Measurements from ENCODE around the gene LCN2. TPM values are rescaled to one million over a fixed set of nuclear protein-coding genes. Genes with fewer than 3 reads are reported as not detected.

The LCN2 gene
- total RNA-seq, 1 experiment from 2014 or later, result 1.3 TPM

DNA sequence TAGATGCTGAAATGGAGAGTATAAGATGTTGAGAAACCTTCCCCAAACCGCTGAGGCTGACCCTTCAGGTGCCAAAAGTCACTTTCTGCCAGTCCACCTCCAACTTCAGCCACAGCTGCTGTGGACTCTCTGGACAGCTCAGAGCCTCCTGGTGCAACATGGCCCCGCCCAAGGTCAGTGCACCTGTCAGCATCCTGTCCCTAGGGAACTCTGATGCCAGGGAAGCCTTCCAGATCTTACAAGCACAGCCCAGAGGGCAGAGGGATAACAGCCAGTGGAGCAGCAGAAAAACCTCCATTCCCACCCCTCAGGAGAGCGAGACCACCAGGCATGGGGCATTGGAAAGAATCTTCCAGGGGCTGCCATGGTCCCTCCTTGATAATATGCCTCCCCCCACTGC lies 11.3 kb upstream of the LCN2 start (continued):
- no peak for TF ChIP-seq GRHL2 (CRISPR knock-in tag; IDR thresholded peaks at IDR 0.05; ENCODE audit: insufficient replicate concordance, severe bottlenecking)
- no peak for TF ChIP-seq CREB1 (CRISPR knock-in tag; IDR thresholded peaks at IDR 0.05)
- TF ChIP-seq, protein P1, sequence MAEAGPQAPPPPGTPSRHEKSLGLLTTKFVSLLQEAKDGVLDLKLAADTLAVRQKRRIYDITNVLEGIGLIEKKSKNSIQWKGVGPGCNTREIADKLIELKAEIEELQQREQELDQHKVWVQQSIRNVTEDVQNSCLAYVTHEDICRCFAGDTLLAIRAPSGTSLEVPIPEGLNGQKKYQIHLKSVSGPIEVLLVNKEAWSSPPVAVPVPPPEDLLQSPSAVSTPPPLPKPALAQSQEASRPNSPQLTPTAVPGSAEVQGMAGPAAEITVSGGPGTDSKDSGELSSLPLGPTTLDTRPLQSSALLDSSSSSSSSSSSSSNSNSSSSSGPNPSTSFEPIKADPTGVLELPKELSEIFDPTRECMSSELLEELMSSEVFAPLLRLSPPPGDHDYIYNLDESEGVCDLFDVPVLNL (CRISPR knock-in tag; IDR thresholded peaks at IDR 0.05; ENCODE audit: borderline replicate concordance, low read depth), result no peak
- no peak for TF ChIP-seq ZNF138 (CRISPR knock-in tag; conservative IDR thresholded peaks at IDR 0.05)
- TF ChIP-seq, protein P2, sequence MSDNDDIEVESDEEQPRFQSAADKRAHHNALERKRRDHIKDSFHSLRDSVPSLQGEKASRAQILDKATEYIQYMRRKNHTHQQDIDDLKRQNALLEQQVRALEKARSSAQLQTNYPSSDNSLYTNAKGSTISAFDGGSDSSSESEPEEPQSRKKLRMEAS (CRISPR knock-in tag; IDR thresholded peaks at IDR 0.05), result no peak
- TF ChIP-seq, protein P3, sequence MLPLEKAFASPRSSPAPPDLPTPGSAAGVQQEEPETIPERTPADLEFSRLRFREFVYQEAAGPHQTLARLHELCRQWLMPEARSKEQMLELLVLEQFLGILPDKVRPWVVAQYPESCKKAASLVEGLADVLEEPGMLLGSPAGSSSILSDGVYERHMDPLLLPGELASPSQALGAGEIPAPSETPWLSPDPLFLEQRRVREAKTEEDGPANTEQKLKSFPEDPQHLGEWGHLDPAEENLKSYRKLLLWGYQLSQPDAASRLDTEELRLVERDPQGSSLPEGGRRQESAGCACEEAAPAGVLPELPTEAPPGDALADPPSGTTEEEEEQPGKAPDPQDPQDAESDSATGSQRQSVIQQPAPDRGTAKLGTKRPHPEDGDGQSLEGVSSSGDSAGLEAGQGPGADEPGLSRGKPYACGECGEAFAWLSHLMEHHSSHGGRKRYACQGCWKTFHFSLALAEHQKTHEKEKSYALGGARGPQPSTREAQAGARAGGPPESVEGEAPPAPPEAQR (CRISPR knock-in tag; IDR thresholded peaks at IDR 0.05), result no peak
- TF ChIP-seq HMGA2 (CRISPR knock-in tag; IDR thresholded peaks at IDR 0.05), result no peak
- TF ChIP-seq, protein P4, sequence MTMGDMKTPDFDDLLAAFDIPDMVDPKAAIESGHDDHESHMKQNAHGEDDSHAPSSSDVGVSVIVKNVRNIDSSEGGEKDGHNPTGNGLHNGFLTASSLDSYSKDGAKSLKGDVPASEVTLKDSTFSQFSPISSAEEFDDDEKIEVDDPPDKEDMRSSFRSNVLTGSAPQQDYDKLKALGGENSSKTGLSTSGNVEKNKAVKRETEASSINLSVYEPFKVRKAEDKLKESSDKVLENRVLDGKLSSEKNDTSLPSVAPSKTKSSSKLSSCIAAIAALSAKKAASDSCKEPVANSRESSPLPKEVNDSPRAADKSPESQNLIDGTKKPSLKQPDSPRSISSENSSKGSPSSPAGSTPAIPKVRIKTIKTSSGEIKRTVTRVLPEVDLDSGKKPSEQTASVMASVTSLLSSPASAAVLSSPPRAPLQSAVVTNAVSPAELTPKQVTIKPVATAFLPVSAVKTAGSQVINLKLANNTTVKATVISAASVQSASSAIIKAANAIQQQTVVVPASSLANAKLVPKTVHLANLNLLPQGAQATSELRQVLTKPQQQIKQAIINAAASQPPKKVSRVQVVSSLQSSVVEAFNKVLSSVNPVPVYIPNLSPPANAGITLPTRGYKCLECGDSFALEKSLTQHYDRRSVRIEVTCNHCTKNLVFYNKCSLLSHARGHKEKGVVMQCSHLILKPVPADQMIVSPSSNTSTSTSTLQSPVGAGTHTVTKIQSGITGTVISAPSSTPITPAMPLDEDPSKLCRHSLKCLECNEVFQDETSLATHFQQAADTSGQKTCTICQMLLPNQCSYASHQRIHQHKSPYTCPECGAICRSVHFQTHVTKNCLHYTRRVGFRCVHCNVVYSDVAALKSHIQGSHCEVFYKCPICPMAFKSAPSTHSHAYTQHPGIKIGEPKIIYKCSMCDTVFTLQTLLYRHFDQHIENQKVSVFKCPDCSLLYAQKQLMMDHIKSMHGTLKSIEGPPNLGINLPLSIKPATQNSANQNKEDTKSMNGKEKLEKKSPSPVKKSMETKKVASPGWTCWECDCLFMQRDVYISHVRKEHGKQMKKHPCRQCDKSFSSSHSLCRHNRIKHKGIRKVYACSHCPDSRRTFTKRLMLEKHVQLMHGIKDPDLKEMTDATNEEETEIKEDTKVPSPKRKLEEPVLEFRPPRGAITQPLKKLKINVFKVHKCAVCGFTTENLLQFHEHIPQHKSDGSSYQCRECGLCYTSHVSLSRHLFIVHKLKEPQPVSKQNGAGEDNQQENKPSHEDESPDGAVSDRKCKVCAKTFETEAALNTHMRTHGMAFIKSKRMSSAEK (CRISPR knock-in tag; IDR thresholded peaks at IDR 0.05; ENCODE audit: borderline replicate concordance), result no peak

DNA sequence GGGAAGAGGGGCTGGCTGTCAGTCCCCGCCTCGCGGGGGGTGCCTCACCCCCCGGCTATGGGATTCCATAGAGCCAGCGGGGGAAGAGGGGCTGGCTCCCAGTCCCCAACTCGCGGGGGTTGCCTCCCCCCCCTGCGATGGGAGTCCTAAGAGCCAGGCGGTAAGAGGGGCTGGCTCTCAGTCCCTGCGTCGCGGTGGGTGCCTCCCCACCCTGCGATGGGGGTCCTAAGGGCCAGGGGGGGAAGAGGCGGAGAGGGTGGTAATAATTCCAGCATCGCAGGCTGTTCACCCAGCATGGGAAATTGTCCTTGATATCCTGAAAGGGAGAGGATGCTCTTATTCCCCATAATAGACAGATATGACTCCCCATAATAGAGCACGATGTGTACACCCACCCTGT lies 9.6 kb upstream of the LCN2 start:
- H3K27me3 Mint-ChIP-seq (ENCODE audit: low read depth), result peaks cover 14% of the 10 kb centered on the region
- CTCF ChIA-PET, result no interaction called here

DNA sequence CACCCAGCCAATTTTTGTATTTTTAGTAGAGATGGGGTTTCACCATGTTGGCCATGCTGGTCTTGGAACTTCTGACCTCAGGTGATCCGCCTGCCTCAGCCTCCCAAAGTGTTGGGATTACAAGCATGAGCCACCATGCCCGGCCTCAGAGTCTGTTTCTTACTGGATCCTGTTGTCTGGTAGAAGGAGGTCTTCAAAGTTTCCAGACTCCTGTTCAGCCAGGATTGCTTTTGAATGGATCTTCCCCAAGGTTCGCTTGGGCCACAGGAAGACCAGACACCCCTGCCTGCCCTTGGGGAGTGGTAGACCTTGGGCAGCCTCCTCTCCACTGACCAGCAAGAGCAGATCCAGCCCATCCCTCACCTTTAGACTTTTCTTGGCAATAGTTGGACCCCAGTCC lies 7.6 kb upstream of the LCN2 start:
- POLR2A ChIA-PET, result no interaction called here
- CTCF ChIA-PET, result interaction anchor here (1.8 to 3.2 kb wide), 3 partner anchors 10 to 24 kb away, joined by 11 to 21 read pairs (median 15); no protein-coding TSS in a partner anchor
- no peaks in the 10 kb centered on the region for H3K36me3 Mint-ChIP-seq
- TF ChIP-seq, protein P5, sequence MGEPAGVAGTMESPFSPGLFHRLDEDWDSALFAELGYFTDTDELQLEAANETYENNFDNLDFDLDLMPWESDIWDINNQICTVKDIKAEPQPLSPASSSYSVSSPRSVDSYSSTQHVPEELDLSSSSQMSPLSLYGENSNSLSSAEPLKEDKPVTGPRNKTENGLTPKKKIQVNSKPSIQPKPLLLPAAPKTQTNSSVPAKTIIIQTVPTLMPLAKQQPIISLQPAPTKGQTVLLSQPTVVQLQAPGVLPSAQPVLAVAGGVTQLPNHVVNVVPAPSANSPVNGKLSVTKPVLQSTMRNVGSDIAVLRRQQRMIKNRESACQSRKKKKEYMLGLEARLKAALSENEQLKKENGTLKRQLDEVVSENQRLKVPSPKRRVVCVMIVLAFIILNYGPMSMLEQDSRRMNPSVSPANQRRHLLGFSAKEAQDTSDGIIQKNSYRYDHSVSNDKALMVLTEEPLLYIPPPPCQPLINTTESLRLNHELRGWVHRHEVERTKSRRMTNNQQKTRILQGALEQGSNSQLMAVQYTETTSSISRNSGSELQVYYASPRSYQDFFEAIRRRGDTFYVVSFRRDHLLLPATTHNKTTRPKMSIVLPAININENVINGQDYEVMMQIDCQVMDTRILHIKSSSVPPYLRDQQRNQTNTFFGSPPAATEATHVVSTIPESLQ (CRISPR knock-in tag; IDR thresholded peaks at IDR 0.05), result no peak
- TF ChIP-seq ETV6 (CRISPR knock-in tag; IDR thresholded peaks at IDR 0.05), result no peak
- TF ChIP-seq, protein P6, sequence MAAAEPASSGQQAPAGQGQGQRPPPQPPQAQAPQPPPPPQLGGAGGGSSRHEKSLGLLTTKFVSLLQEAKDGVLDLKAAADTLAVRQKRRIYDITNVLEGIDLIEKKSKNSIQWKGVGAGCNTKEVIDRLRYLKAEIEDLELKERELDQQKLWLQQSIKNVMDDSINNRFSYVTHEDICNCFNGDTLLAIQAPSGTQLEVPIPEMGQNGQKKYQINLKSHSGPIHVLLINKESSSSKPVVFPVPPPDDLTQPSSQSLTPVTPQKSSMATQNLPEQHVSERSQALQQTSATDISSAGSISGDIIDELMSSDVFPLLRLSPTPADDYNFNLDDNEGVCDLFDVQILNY (CRISPR knock-in tag; IDR thresholded peaks at IDR 0.05), result no peak
- TF ChIP-seq PRRX2 (CRISPR knock-in tag; IDR thresholded peaks at IDR 0.05), result no peak
- TF ChIP-seq, protein P4 (CRISPR knock-in tag; IDR thresholded peaks at IDR 0.05; ENCODE audit: borderline replicate concordance), result no peak
- TF ChIP-seq ZNF396 (CRISPR knock-in tag; IDR thresholded peaks at IDR 0.05; ENCODE audit: borderline replicate concordance), result no peak
- no peak for TF ChIP-seq ZNF263 (CRISPR knock-in tag; IDR thresholded peaks at IDR 0.05; ENCODE audit: low read depth)
- no peak for TF ChIP-seq TEAD1 (CRISPR knock-in tag; IDR thresholded peaks at IDR 0.05)

More for the DNA sequence above, 9.6 kb upstream of the LCN2 start:
- no peak for TF ChIP-seq GABPB1 (CRISPR knock-in tag; IDR thresholded peaks at IDR 0.05)
- no peak for TF ChIP-seq NR1H2 (CRISPR knock-in tag; IDR thresholded peaks at IDR 0.05)
- Mint-ChIP-seq H3K36me3 (no peaks in the 10 kb centered on the region), H3K9me3 (peaks cover 1% of the 10 kb centered on the region; the same call in 1 of the 2 replicates), H3K4me1 (peaks cover 6% of the 10 kb centered on the region; the same call in 1 of the 2 replicates), H3K4me3 (no peak overlapping the region), H3K27ac (no peak overlapping the region)
- DNase-seq (ENCODE audit: low spot score) (no peak), ATAC-seq (no peak)
- POLR2A ChIA-PET, result no interaction called here

More for the DNA sequence above, 7.6 kb upstream of the LCN2 start:
- ATAC-seq, result no peak
- Mint-ChIP-seq H3K9me3 (no peaks in the 10 kb centered on the region), H3K27me3 (ENCODE audit: low read depth) (peaks cover 5% of the 10 kb centered on the region; the same call in 1 of the 2 replicates), H3K4me3 (no peak overlapping the region), H3K27ac (no peak overlapping the region), H3K4me1 (peaks cover 6% of the 10 kb centered on the region; the same call in 1 of the 2 replicates)
- DNase-seq (ENCODE audit: low spot score), result no peak

All from WTC11 (cell line).